ENCODE data around the gene FAM76B.

DNA sequence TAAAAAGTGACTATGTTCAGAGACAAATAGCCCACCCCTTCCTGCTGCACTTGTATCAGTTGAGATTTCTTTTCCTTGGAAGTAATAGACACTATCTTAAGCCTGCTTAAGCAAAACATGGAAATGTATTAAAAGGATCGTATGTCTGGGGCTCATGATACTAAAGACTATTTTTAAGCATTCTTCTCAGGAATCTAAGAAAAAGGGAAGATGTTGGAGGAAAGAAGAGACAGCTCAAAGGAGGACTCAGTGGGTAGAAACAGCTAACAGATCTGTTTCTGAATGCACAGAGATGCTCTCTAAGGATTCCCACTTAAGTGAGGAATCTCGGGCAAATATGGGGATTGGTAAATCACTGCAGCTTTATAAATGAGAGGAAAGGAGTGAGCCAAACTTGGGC is 62.5 kb downstream of the FAM76B start:
- TF ChIP-seq POLR2A (IDR thresholded peaks at IDR 0.05) = no peak
- TF ChIP-seq, protein P1, sequence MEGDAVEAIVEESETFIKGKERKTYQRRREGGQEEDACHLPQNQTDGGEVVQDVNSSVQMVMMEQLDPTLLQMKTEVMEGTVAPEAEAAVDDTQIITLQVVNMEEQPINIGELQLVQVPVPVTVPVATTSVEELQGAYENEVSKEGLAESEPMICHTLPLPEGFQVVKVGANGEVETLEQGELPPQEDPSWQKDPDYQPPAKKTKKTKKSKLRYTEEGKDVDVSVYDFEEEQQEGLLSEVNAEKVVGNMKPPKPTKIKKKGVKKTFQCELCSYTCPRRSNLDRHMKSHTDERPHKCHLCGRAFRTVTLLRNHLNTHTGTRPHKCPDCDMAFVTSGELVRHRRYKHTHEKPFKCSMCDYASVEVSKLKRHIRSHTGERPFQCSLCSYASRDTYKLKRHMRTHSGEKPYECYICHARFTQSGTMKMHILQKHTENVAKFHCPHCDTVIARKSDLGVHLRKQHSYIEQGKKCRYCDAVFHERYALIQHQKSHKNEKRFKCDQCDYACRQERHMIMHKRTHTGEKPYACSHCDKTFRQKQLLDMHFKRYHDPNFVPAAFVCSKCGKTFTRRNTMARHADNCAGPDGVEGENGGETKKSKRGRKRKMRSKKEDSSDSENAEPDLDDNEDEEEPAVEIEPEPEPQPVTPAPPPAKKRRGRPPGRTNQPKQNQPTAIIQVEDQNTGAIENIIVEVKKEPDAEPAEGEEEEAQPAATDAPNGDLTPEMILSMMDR (IDR thresholded peaks at IDR 0.05) = no peak
